Astrocyte of the cerebellum (primary cell): ENCODE measurements around the gene TMEM130.
"Not testable (repeated sequence)": the region's sequence is repeated elsewhere in the genome, so short reads cannot be mapped to it uniquely, and the experiment has no call there.

Source experiments
- DNase-seq: peaks from one replicate; pipeline ENCODE4 v3.0.0-alpha.2; 2011; ENCODE audit warnings: low read depth
- H3K4me3 ChIP-seq: 2 replicates; pipeline ENCODE4 v1.5.1; 2011; ENCODE audit warnings: mild to moderate bottlenecking, low read depth, low read length, moderate library complexity
- CTCF ChIP-seq: IDR thresholded peaks from 2 replicates; pipeline ENCODE4 v1.5.1; 2012; ENCODE audit warnings: low read length, low read depth, moderate library complexity, mild to moderate bottlenecking; ENCODE audit errors: missing control alignments
- in situ Hi-C: cut with HindIII; loops from 2 replicates; pipeline ENCODE4 v1.10.0; 2017; ENCODE audit warnings: low sequenced_read_pairs

TMEM130 gene

GRCh38 chr7:98879198-98879978, 9.6 kb upstream of the TMEM130 start:
- TF ChIP-seq CTCF = peak; percentile 29
- no peak for DNase-seq
- in situ Hi-C loops = no loop called here
- peak overlapping the region; percentile 96 for H3K4me3 ChIP-seq

- DNase-seq = peak; percentile 32
- H3K4me3 ChIP-seq = peak within 1 kb of the TSS; percentile 96
- peak; percentile 68 for TF ChIP-seq CTCF
- in situ Hi-C loops = no loop called here
Observed at GRCh38 chr7:98878365-98879197, 8.8 kb upstream of the TMEM130 start, which contains the start of gene TRRAP. Gene TRRAP (plus strand): TSS chr7:98878532. CDS start chr7:98881151, 2,619 bp downstream.

- DNase-seq = no peak
- no peak for TF ChIP-seq CTCF
- in situ Hi-C loops = no loop called here
- peak overlapping the region; percentile 96 for H3K4me3 ChIP-seq
Observed at GRCh38 chr7:98877692-98878364, 8.0 kb upstream of the TMEM130 start.

- in situ Hi-C loops = no loop called here
- DNase-seq = no peak
- TF ChIP-seq CTCF = no peak
- no peak overlapping the region for H3K4me3 ChIP-seq
Observed at GRCh38 chr7:98877146-98877545, 7.3 kb upstream of the TMEM130 start.

GRCh38 chr7:98875501-98875900, 5.7 kb upstream of the TMEM130 start:
- H3K4me3 ChIP-seq = no peak overlapping the region
- DNase-seq = no peak
- in situ Hi-C loops = no loop called here
- no peak for TF ChIP-seq CTCF

- in situ Hi-C loops = loop anchor here (25.0 kb wide), 1 partner anchor 438 kb away; no protein-coding TSS in a partner anchor
Observed at GRCh38 chr7:98874942-98875341, 5.1 kb upstream of the TMEM130 start.

GRCh38 chr7:98873610-98874009, 3.8 kb upstream of the TMEM130 start:
- not testable (repeated sequence) for DNase-seq, H3K4me3 ChIP-seq
- in situ Hi-C loops = loop anchor here (25.0 kb wide), 1 partner anchor 436 kb away; no protein-coding TSS in a partner anchor

More at GRCh38 chr7:98874942-98875341, 5.1 kb upstream of the TMEM130 start:
- no peak for TF ChIP-seq CTCF
- DNase-seq = no peak
- no peak overlapping the region for H3K4me3 ChIP-seq
